Endothelial cell of umbilical vein (primary cell): ENCODE data around the gene EMB.
"Not testable (repeated sequence)": the region's sequence is repeated elsewhere in the genome, so short reads cannot be mapped to it uniquely, and the experiment has no call there.

ENCODE experiments used
- CTCF ChIP-seq, 2 donors: IDR thresholded peaks; 1 replicate in 1 of 2; 2 replicates in 1 of 2; pipeline ENCODE4 v1.5.1; 2011; ENCODE audit warnings: low read length in 2 of 2, mild to moderate bottlenecking in 2 of 2, moderate library complexity in 2 of 2, control low read depth in 1 of 2, inconsistent platforms in 1 of 2, low read depth in 1 of 2; ENCODE audit not compliant: insufficient read depth in 1 of 2; ENCODE audit errors: extremely low read depth in 1 of 2
- EZH2 ChIP-seq: IDR thresholded peaks from 2 replicates; pipeline ENCODE4 v1.6.1; 2012; ENCODE audit warnings: borderline replicate concordance, low read depth, mild to moderate bottlenecking, moderate library complexity, low read length, inconsistent platforms; ENCODE audit not compliant: severe bottlenecking
- GATA2 ChIP-seq: IDR thresholded peaks from 2 replicates; pipeline ENCODE4 v1.7.0; 2011; ENCODE audit warnings: low read depth, mild to moderate bottlenecking, moderate library complexity, mixed read lengths, low read length; ENCODE audit not compliant: insufficient read length, insufficient read depth
- MYC ChIP-seq: IDR thresholded peaks from one replicate; pipeline ENCODE4 v1.6.1; 2011; ENCODE audit warnings: mild to moderate bottlenecking, low read depth, low read length
- POLR2A ChIP-seq: IDR thresholded peaks from 2 replicates; pipeline ENCODE4 v1.6.1; 2012; ENCODE audit warnings: low read depth, mild to moderate bottlenecking, control low read depth, low read length
- POLR2AphosphoS5 ChIP-seq: IDR thresholded peaks from 2 replicates; pipeline ENCODE4 v1.6.1; 2012; ENCODE audit warnings: low read depth, mild to moderate bottlenecking, control low read depth, low read length, moderate library complexity; ENCODE audit not compliant: insufficient read depth

GRCh38 chr5:50458372-50458771 lies 17.3 kb upstream of the EMB start:
- not testable (repeated sequence) for TF ChIP-seq CTCF (IDR thresholded peaks at IDR 0.05; ENCODE audit: extremely low read depth in 1 of 2, insufficient read depth in 1 of 2, low read depth in 1 of 2, low read length in 2 of 2); GATA2; POLR2A; EZH2; MYC; POLR2AphosphoS5
